Hepatocyte (in vitro differentiated cells): ENCODE measurements around the gene PHKB. TPM values are rescaled to one million over a fixed set of nuclear protein-coding genes. Genes with fewer than 3 reads are reported as not detected.
"Not testable (repeated sequence)": the region's sequence is repeated elsewhere in the genome, so short reads cannot be mapped to it uniquely, and the experiment has no call there.

Experiments used
- DNase-seq: peaks from one replicate; pipeline ENCODE4 v3.0.0-alpha.2; 2016; ENCODE audit warnings: low spot score
- H2AFZ ChIP-seq: fragments of 200-600 bp; sonication (generic); 2 replicates; pipeline ENCODE4 v1.6.0; 2016; ENCODE audit warnings: antibody characterized with exemption, mild to moderate bottlenecking
- H3K27ac ChIP-seq: fragments of 200-600 bp; sonication (generic); 2 replicates; pipeline ENCODE4 v1.5.1; 2016; ENCODE audit warnings: mild to moderate bottlenecking
- H3K27me3 ChIP-seq: fragments of 200-600 bp; sonication (generic); 2 replicates; pipeline ENCODE4 v1.6.1; 2016
- H3K36me3 ChIP-seq: fragments of 200-600 bp; sonication (generic); replicated peaks from 2 replicates; pipeline ENCODE4 v1.5.1; 2016; ENCODE audit warnings: low read depth; ENCODE audit not compliant: insufficient read depth
- H3K4me1 ChIP-seq: fragments of 200-600 bp; sonication (generic); 2 replicates; pipeline ENCODE4 v1.5.1; 2016; ENCODE audit warnings: mild to moderate bottlenecking, moderate library complexity; ENCODE audit not compliant: insufficient read depth
- H3K4me2 ChIP-seq: fragments of 200-600 bp; sonication (generic); 2 replicates; pipeline ENCODE4 v1.6.0; 2016
- H3K4me3 ChIP-seq: fragments of 200-600 bp; sonication (generic); 2 replicates; pipeline ENCODE4 v1.5.1; 2016; ENCODE audit warnings: mild to moderate bottlenecking
- H3K79me2 ChIP-seq: fragments of 200-600 bp; sonication (generic); 2 replicates; pipeline ENCODE4 v1.6.0; 2017; ENCODE audit warnings: mild to moderate bottlenecking
- H3K9me2 ChIP-seq: fragments of 200-600 bp; sonication (generic); replicated peaks from 2 replicates; pipeline ENCODE4 v1.6.0; 2017; ENCODE audit warnings: mild to moderate bottlenecking; ENCODE audit not compliant: insufficient read depth
- H3K9me3 ChIP-seq: fragments of 200-600 bp; sonication (generic); 2 replicates; pipeline ENCODE4 v1.5.1; 2016; ENCODE audit warnings: low read depth, mild to moderate bottlenecking
- H4K20me1 ChIP-seq: fragments of 200-600 bp; sonication (generic); 2 replicates; pipeline ENCODE4 v1.6.0; 2016; ENCODE audit warnings: mild to moderate bottlenecking; ENCODE audit not compliant: insufficient read depth, poor library complexity, severe bottlenecking
- CTCF ChIP-seq: fragments of 200-600 bp; sonication (generic); IDR thresholded peaks from 2 replicates; pipeline ENCODE4 v1.5.1; 2016; ENCODE audit warnings: antibody characterized with exemption, mild to moderate bottlenecking; ENCODE audit not compliant: poor library complexity
- EZH2 ChIP-seq: fragments of 200-600 bp; sonication (generic); IDR thresholded peaks from 2 replicates; pipeline ENCODE4 v1.6.1; 2016; ENCODE audit warnings: antibody characterized with exemption, mild to moderate bottlenecking, borderline replicate concordance
- EZH2phosphoT487 ChIP-seq: fragments of 200-600 bp; sonication (generic); IDR thresholded peaks from one replicate; pipeline ENCODE4 v1.6.1; 2018; ENCODE audit warnings: antibody characterized with exemption, mild to moderate bottlenecking, low read depth, moderate library complexity; ENCODE audit not compliant: unreplicated experiment, severe bottlenecking
- WGBS: methylation state at CpG from one replicate; pipeline ENCODE4 v1.1.6; 2016; ENCODE audit warnings: low lambda C conversion rate; ENCODE audit errors: missing lambda C conversion rate; 5-methylcytosine and 5-hydroxymethylcytosine counted together
- polyA plus RNA-seq: library from polyadenylated mRNA; unstranded; fragments of >200 nt; fragmentation: Nextera tagmentation; extraction: Ambion mirVana; gene quantifications from 2 replicates; pipeline ENCODE4 v1.2.1, GENCODE V29; 2016
- total RNA-seq: library from RNA; depleted of rRNA; stranded (reverse); fragments of >200 nt; gene quantifications from 2 replicates; pipeline ENCODE4 v1.2.3, GENCODE V29; 2014

The PHKB gene
- total and polyA plus RNA-seq, 2 experiments from 2014 or later: 28.7 to 71.7 TPM

- H3K36me3 ChIP-seq: no peaks in the 10 kb centered on the region
- no peaks in the 10 kb centered on the region for H3K9me3 ChIP-seq
- H2AFZ ChIP-seq: no peak overlapping the region
- no peaks in the 10 kb centered on the region for H4K20me1 ChIP-seq
- no peaks in the 10 kb centered on the region for H3K9me2 ChIP-seq
- H3K27me3 ChIP-seq: no peaks in the 10 kb centered on the region
- no peak overlapping the region for H3K4me2 ChIP-seq
- H3K79me2 ChIP-seq: no peaks in the 10 kb centered on the region
- no peak for TF ChIP-seq EZH2phosphoT487
- TF ChIP-seq CTCF: no peak
- TF ChIP-seq EZH2: no peak
- WGBS: 92% methylated on average over 3 of the region's 3 CpGs
- no peak for DNase-seq
- H3K4me3 ChIP-seq: no peak overlapping the region
- H3K27ac ChIP-seq: no peak overlapping the region
- H3K4me1 ChIP-seq: no peaks in the 10 kb centered on the region
Measured at GRCh38 chr16:47666434-47666833, 205.3 kb downstream of the PHKB start.

GRCh38 chr16:47667956-47668355 is 206.8 kb downstream of the PHKB start:
- DNase-seq: no peak
- no peaks in the 10 kb centered on the region for H3K9me2 ChIP-seq
- H3K79me2 ChIP-seq: no peaks in the 10 kb centered on the region
- no peaks in the 10 kb centered on the region for H3K27me3 ChIP-seq
- H2AFZ ChIP-seq: no peak overlapping the region
- no peak for TF ChIP-seq EZH2phosphoT487
- no peak for TF ChIP-seq CTCF
- TF ChIP-seq EZH2: no peak
- H4K20me1 ChIP-seq: no peaks in the 10 kb centered on the region
- no peak overlapping the region for H3K27ac ChIP-seq
- WGBS: 93% methylated on average over 6 of the region's 6 CpGs
- no peak overlapping the region for H3K4me2 ChIP-seq
- H3K36me3 ChIP-seq: no peaks in the 10 kb centered on the region
- H3K4me1 ChIP-seq: no peaks in the 10 kb centered on the region
- H3K9me3 ChIP-seq: no peaks in the 10 kb centered on the region
- H3K4me3 ChIP-seq: no peak overlapping the region

- no peak for TF ChIP-seq CTCF
- no peak for TF ChIP-seq EZH2phosphoT487
- TF ChIP-seq EZH2: no peak
- Histone ChIP-seq H3K9me2 (no peaks in the 10 kb centered on the region), H3K4me1 (no peaks in the 10 kb centered on the region), H3K79me2 (no peaks in the 10 kb centered on the region), H3K36me3 (no peaks in the 10 kb centered on the region), H3K27me3 (no peaks in the 10 kb centered on the region), H3K27ac (no peak overlapping the region), H2AFZ (no peak overlapping the region), H3K4me3 (no peak overlapping the region), H3K9me3 (no peaks in the 10 kb centered on the region), H3K4me2 (no peak overlapping the region), H4K20me1 (no peaks in the 10 kb centered on the region)
- DNase-seq: no peak
Measured at GRCh38 chr16:47672475-47672874, 211.3 kb downstream of the PHKB start.

- H3K4me3 ChIP-seq: no peak overlapping the region
- no peak for DNase-seq
- H3K36me3 ChIP-seq: no peaks in the 10 kb centered on the region
- H3K79me2 ChIP-seq: no peaks in the 10 kb centered on the region
- H3K9me3 ChIP-seq: no peaks in the 10 kb centered on the region
- no peaks in the 10 kb centered on the region for H3K9me2 ChIP-seq
- no peaks in the 10 kb centered on the region for H4K20me1 ChIP-seq
- TF ChIP-seq EZH2 (no peak), CTCF (no peak), EZH2phosphoT487 (no peak)
- no peak overlapping the region for H3K4me2 ChIP-seq
- no peak overlapping the region for H3K27ac ChIP-seq
- H3K4me1 ChIP-seq: no peaks in the 10 kb centered on the region
- no peaks in the 10 kb centered on the region for H3K27me3 ChIP-seq
- WGBS: 84% methylated on average over 4 of the region's 4 CpGs
- no peak overlapping the region for H2AFZ ChIP-seq
Measured at GRCh38 chr16:47676635-47677177, 215.6 kb downstream of the PHKB start.

GRCh38 chr16:47681571-47681970 is 220.4 kb downstream of the PHKB start:
- H4K20me1 ChIP-seq, H3K36me3 ChIP-seq, H3K79me2 ChIP-seq, H3K27ac ChIP-seq, H3K9me2 ChIP-seq, H2AFZ ChIP-seq, DNase-seq, H3K27me3 ChIP-seq, H3K9me3 ChIP-seq, H3K4me2 ChIP-seq, H3K4me1 ChIP-seq, H3K4me3 ChIP-seq: not testable (repeated sequence)
- WGBS: 94% methylated on average over 3 of the region's 3 CpGs
